HG02798 (cell line): ENCODE data around the gene GET3.
A peak's percentile ranks its signal among the peaks of the same experiment; 100 is the strongest.
"Not testable (repeated sequence)": the region's sequence is repeated elsewhere in the genome, so short reads cannot be mapped to it uniquely, and the experiment has no call there.

Experiments
- ATAC-seq: cut with Tn5 transposase; IDR thresholded peaks from one replicate; pipeline ENCODE4 v1.9.1; 2021; ENCODE audit warnings: mild to moderate bottlenecking; ENCODE audit not compliant: unreplicated experiment, poor library complexity

GET3 gene

GRCh38 chr19:12790628-12791344 lies 53.5 kb downstream of the GET3 start:
- no peak for ATAC-seq

DNA sequence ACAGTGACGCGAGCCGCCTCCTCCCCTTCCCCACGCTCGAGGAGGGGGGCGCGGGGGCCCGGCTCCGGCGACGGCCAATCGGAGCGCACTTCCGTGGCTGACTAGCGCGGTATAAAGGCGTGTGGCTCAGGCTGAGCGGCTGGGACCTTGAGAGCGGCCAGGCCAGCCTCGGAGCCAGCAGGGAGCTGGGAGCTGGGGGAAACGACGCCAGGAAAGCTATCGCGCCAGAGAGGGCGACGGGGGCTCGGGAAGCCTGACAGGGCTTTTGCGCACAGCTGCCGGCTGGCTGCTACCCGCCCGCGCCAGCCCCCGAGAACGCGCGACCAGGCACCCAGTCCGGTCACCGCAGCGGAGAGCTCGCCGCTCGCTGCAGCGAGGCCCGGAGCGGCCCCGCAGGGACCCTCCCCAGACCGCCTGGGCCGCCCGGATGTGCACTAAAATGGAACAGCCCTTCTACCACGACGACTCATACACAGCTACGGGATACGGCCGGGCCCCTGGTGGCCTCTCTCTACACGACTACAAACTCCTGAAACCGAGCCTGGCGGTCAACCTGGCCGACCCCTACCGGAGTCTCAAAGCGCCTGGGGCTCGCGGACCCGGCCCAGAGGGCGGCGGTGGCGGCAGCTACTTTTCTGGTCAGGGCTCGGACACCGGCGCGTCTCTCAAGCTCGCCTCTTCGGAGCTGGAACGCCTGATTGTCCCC lies 54.2 kb downstream of the GET3 start, which contains the start of gene JUNB:
TSS of gene JUNB (plus strand) at position 142 of the 706 bp plus-strand sequence. CDS start at position 428, 286 bp downstream.
- peak; percentile 35 for ATAC-seq

- ATAC-seq: no peak
Measured at GRCh38 chr19:12792051-12792852, 55.0 kb downstream of the GET3 start.

DNA sequence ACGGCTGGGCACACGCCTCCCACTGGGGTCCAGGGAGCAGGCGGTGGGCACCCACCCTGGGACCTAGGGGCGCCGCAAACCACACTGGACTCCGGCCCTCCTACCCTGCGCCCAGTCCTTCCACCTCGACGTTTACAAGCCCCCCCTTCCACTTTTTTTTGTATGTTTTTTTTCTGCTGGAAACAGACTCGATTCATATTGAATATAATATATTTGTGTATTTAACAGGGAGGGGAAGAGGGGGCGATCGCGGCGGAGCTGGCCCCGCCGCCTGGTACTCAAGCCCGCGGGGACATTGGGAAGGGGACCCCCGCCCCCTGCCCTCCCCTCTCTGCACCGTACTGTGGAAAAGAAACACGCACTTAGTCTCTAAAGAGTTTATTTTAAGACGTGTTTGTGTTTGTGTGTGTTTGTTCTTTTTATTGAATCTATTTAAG lies 55.6 kb downstream of the GET3 start:
- no peak for ATAC-seq

GRCh38 chr19:12793290-12794195 lies 56.2 kb downstream of the GET3 start:
- ATAC-seq: peak; percentile 39

- ATAC-seq: no peak
Measured at GRCh38 chr19:12794196-12794941, 57.1 kb downstream of the GET3 start.

- no peak for ATAC-seq
Measured at GRCh38 chr19:12794971-12795381, 57.7 kb downstream of the GET3 start.

DNA sequence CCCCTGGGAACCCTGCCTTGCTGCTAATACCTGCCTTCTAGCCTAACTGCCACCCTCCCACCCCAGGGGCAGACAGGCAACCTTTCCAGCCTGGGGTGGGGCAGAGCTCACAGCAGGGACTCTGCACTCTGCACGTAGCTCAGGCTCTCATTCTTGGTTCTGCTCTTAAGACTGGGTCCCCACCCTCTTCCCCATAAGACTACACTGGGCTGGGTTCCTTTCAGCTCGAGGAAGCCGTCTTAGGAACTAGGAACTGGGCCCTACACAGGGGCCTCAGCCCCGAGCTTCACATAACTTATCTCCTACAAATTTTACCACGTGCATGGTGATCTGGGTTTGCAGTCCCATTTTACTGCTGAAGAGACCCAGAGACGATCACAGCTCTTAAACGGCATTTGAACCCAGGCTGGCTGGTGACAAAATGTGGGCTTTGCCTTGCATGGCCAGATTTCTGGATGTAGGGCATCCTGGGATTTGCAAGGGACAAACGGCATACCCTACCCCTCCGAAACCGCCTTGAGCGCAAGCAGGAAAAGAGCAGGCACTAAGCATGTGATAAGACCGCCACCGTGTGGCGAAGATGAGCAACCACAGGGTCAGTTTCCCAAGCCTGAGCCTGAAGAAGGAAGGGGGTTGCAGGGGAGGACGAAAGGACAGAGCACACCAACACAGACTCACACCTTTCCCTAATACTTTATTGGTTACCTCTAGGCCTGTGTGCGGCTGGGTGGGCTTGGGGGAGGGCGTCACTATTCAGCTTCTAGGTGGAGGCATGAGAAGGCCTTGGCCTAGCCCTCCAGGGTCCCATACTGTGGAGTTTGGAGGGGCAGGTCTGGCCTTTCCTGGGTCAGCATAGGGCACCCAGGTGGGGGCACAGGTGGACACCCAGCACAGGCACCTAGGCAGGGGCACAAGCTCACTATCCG lies 59.1 kb downstream of the GET3 start:
- no peak for ATAC-seq

- ATAC-seq: no peak
Measured at GRCh38 chr19:12797141-12797587, 59.9 kb downstream of the GET3 start.

- not testable (repeated sequence) for ATAC-seq
Measured at GRCh38 chr19:12797607-12798006, 60.3 kb downstream of the GET3 start.
